Osteoblast (primary cell): ENCODE measurements around the gene EFCAB6. TPM values are rescaled to one million over a fixed set of nuclear protein-coding genes. Genes with fewer than 3 reads are reported as not detected.

Experiments used
- DNase-seq: peaks from one replicate; pipeline ENCODE4 v3.0.0; 2011; ENCODE audit warnings: low spot score, mixed read lengths; ENCODE audit not compliant: insufficient read length; ENCODE audit errors: missing footprints
- H2AFZ ChIP-seq: 2 replicates; pipeline ENCODE4 v1.6.0; 2011; ENCODE audit warnings: mild to moderate bottlenecking, low read length
- H3K27ac ChIP-seq: 2 replicates; pipeline ENCODE4 v1.5.1; 2011; ENCODE audit warnings: mild to moderate bottlenecking, low read depth, low read length, moderate library complexity
- H3K27me3 ChIP-seq: 2 replicates; pipeline ENCODE4 v1.6.0; 2012; ENCODE audit warnings: mild to moderate bottlenecking, control low read depth, inconsistent platforms, low read length, moderate library complexity; ENCODE audit not compliant: insufficient read depth
- H3K36me3 ChIP-seq: 2 replicates; pipeline ENCODE4 v1.5.1; 2011; ENCODE audit warnings: mild to moderate bottlenecking, low read length, control low read depth, moderate library complexity; ENCODE audit not compliant: insufficient read depth
- H3K4me1 ChIP-seq: 2 replicates; pipeline ENCODE4 v1.5.1; 2011; ENCODE audit warnings: mild to moderate bottlenecking, low read length, control low read depth, moderate library complexity; ENCODE audit not compliant: insufficient read depth
- H3K4me2 ChIP-seq: 2 replicates; pipeline ENCODE4 v1.6.0; 2011; ENCODE audit warnings: mild to moderate bottlenecking, low read length; ENCODE audit not compliant: insufficient read depth
- H3K4me3 ChIP-seq: fragments of 200-600 bp; sonication (generic); 3 replicates; pipeline ENCODE4 v1.5.1; 2012; ENCODE audit warnings: mild to moderate bottlenecking, low read length, inconsistent platforms; ENCODE audit not compliant: insufficient read depth
- H3K79me2 ChIP-seq: 2 replicates; pipeline ENCODE4 v1.6.0; 2012; ENCODE audit warnings: mild to moderate bottlenecking, low read length, control low read depth, inconsistent platforms; ENCODE audit not compliant: insufficient read depth
- H3K9me3 ChIP-seq: 2 replicates; pipeline ENCODE4 v1.5.1; 2011; ENCODE audit warnings: low read depth, low read length, control low read depth
- H4K20me1 ChIP-seq: 2 replicates; pipeline ENCODE4 v1.6.0; 2012; ENCODE audit warnings: mild to moderate bottlenecking, low read length, control low read depth; ENCODE audit not compliant: insufficient read depth
- total RNA-seq: library from RNA; depleted of rRNA; stranded (reverse); fragments of >200 nt; gene quantifications from 2 replicates; pipeline ENCODE4 v1.2.3, GENCODE V29; 2012
- TF ChIP-seq, protein P1 (sequence below): IDR thresholded peaks from 2 replicates; pipeline ENCODE4 v1.5.1; 2011; ENCODE audit warnings: mild to moderate bottlenecking, low read depth, low read length, moderate library complexity; ENCODE audit errors: extremely low read depth

EFCAB6 gene
- total RNA-seq, 1 donor, result 1.8 TPM

DNA sequence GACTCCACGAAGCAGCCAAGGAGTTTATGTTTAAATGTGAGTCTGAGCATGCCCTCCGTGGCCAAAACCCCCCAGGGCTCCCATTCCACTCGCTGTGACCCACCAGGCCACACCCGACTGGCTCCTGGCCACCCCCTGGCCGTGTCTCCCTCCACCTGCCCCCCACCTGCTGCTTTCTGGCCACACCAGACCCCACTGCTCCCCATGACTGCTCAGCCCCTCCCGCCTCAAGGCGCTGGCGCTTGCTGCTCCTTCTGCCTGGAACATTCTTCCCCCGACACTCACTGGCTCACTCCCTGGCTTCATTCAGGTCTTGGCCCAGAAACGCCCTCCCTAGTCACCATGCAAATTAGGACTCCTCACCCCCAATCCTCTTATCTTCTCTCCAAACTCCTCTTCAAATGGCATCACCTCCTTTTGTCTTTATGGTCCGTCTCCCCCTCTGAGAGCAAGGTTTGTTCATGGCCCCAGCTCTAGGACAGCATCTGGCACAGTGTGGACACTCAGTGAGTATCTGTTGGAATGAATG, 72.2 kb downstream of the EFCAB6 start:
- TF ChIP-seq, protein P1, sequence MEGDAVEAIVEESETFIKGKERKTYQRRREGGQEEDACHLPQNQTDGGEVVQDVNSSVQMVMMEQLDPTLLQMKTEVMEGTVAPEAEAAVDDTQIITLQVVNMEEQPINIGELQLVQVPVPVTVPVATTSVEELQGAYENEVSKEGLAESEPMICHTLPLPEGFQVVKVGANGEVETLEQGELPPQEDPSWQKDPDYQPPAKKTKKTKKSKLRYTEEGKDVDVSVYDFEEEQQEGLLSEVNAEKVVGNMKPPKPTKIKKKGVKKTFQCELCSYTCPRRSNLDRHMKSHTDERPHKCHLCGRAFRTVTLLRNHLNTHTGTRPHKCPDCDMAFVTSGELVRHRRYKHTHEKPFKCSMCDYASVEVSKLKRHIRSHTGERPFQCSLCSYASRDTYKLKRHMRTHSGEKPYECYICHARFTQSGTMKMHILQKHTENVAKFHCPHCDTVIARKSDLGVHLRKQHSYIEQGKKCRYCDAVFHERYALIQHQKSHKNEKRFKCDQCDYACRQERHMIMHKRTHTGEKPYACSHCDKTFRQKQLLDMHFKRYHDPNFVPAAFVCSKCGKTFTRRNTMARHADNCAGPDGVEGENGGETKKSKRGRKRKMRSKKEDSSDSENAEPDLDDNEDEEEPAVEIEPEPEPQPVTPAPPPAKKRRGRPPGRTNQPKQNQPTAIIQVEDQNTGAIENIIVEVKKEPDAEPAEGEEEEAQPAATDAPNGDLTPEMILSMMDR, result no peak
- Histone ChIP-seq H3K27me3 (no peaks in the 10 kb centered on the region), H3K4me3 (no peak overlapping the region), H3K4me1 (no peaks in the 10 kb centered on the region), H3K79me2 (no peaks in the 10 kb centered on the region), H4K20me1 (no peaks in the 10 kb centered on the region), H2AFZ (no peak overlapping the region), H3K4me2 (no peak overlapping the region), H3K36me3 (no peaks in the 10 kb centered on the region), H3K27ac (no peak overlapping the region), H3K9me3 (no peaks in the 10 kb centered on the region)
- no peak for DNase-seq

DNA sequence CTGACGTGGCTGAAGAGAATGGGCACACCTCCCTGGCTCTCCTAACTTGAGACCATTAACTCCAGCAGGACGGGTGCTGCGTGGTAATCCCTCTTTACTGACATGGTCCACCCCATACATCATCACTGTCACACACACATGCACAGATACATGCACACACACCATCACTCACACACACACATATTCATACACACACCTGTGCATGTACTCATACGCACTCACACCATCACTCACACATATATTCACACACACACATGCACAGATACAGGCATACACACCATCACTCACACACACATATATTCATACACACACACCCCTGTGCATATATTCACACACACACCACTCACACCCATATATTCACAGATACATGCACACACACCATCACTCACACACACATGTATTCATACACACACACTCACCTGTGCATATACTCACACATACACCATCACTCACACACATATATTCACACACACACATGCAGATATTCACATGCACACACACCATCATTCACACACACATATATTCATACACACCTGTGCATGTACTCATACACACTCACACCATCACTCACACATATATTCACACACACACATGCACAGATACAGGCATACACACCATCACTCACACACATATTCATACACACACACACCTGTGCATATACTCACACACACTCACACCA, 74.8 kb downstream of the EFCAB6 start:
- H3K79me2 ChIP-seq, result no peaks in the 10 kb centered on the region
- no peak overlapping the region for H2AFZ ChIP-seq
- no peak for DNase-seq
- no peak overlapping the region for H3K27ac ChIP-seq
- TF ChIP-seq, protein P1, result no peak
- H3K36me3 ChIP-seq, result no peaks in the 10 kb centered on the region
- H3K4me3 ChIP-seq, result no peak overlapping the region
- no peaks in the 10 kb centered on the region for H3K9me3 ChIP-seq
- H3K4me1 ChIP-seq, result no peaks in the 10 kb centered on the region
- H4K20me1 ChIP-seq, result no peaks in the 10 kb centered on the region
- H3K27me3 ChIP-seq, result no peaks in the 10 kb centered on the region
- H3K4me2 ChIP-seq, result no peak overlapping the region

DNA sequence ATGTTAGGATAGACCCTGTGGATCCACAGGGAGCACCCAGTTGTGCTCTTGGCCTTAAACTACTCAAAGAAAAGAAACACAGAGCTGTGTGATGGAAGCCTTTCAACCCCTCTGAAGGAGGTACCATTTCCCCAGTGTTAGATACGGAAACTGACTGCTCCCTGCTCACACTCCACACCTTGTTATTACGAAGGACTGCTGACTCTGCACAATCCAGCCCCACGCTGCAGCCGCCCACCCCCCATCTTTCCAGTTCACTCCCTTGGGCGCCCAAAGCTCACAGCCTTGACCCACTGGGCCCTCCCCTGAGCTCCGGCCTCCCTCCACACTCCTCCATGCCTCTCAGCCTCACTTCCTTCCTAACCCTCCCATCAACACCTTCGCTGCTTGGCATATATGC, 75.5 kb downstream of the EFCAB6 start:
- no peak overlapping the region for H3K4me2 ChIP-seq
- no peaks in the 10 kb centered on the region for H3K27me3 ChIP-seq
- TF ChIP-seq, protein P1, result no peak
- H3K36me3 ChIP-seq, result no peaks in the 10 kb centered on the region
- H3K9me3 ChIP-seq, result no peaks in the 10 kb centered on the region
- H3K4me1 ChIP-seq, result no peaks in the 10 kb centered on the region
- no peak for DNase-seq
- H4K20me1 ChIP-seq, result no peaks in the 10 kb centered on the region
- H3K27ac ChIP-seq, result no peak overlapping the region
- no peaks in the 10 kb centered on the region for H3K79me2 ChIP-seq
- H3K4me3 ChIP-seq, result no peak overlapping the region
- H2AFZ ChIP-seq, result no peak overlapping the region

DNA sequence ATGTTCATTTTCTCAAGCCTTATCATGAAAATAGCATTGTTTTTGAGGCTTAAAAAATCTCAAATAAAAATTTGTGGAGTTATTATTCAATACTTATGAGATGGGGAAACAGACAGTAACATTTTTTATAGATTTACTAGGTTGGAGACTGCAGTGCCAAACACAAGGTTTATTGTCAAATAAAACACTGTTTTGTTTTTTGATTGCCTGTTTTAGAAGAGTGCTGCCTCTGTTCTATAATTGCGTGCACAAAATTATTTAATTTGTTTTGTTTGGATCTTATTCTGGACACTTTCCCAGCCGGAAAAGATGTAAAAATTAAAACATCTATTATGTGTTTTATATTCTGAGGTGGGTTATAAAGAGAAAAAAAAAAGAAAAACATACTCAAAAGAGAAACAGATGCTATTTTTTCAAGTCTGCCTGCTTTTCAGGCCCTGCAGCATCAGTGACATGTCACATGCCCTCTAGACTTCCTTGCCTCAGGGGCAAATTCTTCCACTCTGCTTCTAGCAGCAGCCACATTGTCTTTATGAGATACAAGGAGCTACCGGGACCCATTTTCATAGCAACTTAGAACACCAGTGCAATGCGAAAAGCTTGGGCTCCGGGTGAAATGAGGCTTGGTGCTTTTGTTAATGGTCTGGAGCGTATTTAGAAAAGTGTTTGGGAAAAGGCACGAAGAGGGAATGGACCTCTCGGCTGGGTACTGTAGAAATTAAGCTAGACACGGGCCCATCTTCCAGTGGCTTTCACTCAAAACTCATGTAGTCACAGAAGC, 77.5 kb downstream of the EFCAB6 start:
- no peaks in the 10 kb centered on the region for H4K20me1 ChIP-seq
- H3K27ac ChIP-seq, result no peak overlapping the region
- H3K36me3 ChIP-seq, result no peaks in the 10 kb centered on the region
- TF ChIP-seq, protein P1, result no peak
- H3K4me3 ChIP-seq, result no peak overlapping the region
- H3K27me3 ChIP-seq, result no peaks in the 10 kb centered on the region
- no peaks in the 10 kb centered on the region for H3K9me3 ChIP-seq
- DNase-seq, result no peak
- H2AFZ ChIP-seq, result no peak overlapping the region
- no peaks in the 10 kb centered on the region for H3K79me2 ChIP-seq
- no peaks in the 10 kb centered on the region for H3K4me1 ChIP-seq
- H3K4me2 ChIP-seq, result no peak overlapping the region
